GM18526 (cell line): ENCODE measurements around the gene PCDHA9.

Source experiments
- POLR2A ChIP-seq: IDR thresholded peaks from 3 replicates; pipeline ENCODE4 v1.6.1; 2011; ENCODE audit not compliant: insufficient read length; ENCODE audit errors: extremely low read depth

PCDHA9 gene

GRCh38 chr5:140870221-140871201, 22.3 kb downstream of the PCDHA9 start:
- no peak for TF ChIP-seq POLR2A

- no peak for TF ChIP-seq POLR2A
Observed at GRCh38 chr5:140875085-140876065, 27.2 kb downstream of the PCDHA9 start, which contains the start of gene PCDHA12. PCDHA12 (plus strand) TSS chr5:140875308; CDS start chr5:140875473, 165 bp downstream.

GRCh38 chr5:140877262-140877581, 29.0 kb downstream of the PCDHA9 start:
- no peak for TF ChIP-seq POLR2A

GRCh38 chr5:140881889-140882590, 33.9 kb downstream of the PCDHA9 start, which contains the start of gene PCDHA13:
PCDHA13 (plus strand) TSS chr5:140882124; CDS start chr5:140882269, 145 bp downstream.
- TF ChIP-seq POLR2A, result no peak

- no peak for TF ChIP-seq POLR2A
Observed at GRCh38 chr5:140882591-140882899, 34.4 kb downstream of the PCDHA9 start.

GRCh38 chr5:140883373-140883772, 35.2 kb downstream of the PCDHA9 start:
- TF ChIP-seq POLR2A, result no peak

GRCh38 chr5:140883927-140884697, 35.9 kb downstream of the PCDHA9 start:
- TF ChIP-seq POLR2A, result no peak
